Measurements from ENCODE around the gene RFNG.

The RFNG gene, protein sequence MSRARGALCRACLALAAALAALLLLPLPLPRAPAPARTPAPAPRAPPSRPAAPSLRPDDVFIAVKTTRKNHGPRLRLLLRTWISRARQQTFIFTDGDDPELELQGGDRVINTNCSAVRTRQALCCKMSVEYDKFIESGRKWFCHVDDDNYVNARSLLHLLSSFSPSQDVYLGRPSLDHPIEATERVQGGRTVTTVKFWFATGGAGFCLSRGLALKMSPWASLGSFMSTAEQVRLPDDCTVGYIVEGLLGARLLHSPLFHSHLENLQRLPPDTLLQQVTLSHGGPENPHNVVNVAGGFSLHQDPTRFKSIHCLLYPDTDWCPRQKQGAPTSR

DNA sequence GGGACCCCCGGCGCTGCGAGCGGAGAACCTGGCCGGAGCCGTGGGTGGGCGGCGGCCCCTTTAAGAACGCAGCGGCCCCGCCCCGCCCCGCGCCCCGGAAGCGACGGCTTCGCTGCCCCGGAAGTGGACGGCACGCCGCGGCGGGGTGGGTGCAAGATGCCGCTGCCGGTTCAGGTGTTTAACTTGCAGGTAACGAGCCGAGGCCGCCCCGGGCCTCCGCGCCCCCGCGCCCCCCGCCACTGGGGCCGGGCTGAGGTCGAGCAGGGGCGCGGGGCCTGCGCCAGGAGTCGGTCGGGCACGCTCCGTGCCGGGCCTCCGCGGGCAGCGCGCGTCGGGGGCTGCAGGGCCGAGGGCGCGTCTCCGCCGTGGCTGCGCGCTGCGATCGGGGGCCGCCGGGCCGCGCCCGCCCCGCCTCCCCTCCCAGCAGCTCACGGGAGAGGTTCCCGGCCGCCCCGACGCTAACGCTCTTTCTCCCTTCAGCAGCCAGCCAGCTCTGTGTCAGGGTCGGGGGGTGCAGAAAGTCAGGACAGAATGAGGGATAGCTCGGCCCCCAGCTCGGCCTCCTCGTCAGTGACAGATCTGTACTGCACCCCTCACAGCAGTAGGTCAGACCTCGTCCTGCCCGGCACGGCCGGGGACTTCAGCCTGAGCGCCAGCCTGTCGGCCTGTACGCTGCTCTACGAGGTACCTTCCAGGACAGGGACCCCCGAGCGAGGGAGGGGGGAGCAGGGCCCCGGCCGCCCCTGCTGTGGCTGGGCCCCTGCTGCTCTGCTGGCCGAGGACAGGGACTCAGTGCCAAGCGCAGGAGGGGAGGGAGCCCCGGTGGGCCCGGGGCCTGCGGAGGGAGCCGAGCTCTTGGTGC lies at the start of gene RFNG, which contains the start of gene GPS1:
RFNG (minus strand) TSS at position 36 of the 862 bp plus-strand sequence. CDS start 45 bp downstream, outside the sequence.
GPS1 (plus strand) TSS at position 123 of the 862 bp plus-strand sequence; CDS start at position 157, 34 bp downstream.
- peak; percentile 83 for DNase-seq (ENCODE audit: low read depth)

DNA sequence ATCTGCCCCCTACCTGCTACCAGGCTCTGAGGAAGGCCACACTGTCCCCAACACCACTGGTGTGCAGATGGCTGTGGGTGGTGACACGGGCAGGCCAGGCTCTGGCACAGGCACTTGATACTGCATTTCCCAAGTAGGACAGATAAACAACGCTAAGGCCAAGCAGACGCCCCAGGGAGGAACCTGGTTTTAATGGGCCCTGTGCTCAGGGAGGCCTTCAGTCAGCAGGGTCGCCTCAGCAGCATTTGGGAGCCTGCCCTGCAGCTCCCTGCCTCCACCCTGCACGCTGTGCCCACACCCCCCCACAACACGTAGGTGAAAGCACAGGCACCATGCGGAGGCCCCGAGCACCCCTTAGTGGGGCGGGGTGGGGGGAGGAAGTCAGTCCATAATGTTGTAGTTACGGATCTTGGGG lies 49.7 kb upstream of the RFNG start:
- DNase-seq (ENCODE audit: low read depth), result no peak

DNA sequence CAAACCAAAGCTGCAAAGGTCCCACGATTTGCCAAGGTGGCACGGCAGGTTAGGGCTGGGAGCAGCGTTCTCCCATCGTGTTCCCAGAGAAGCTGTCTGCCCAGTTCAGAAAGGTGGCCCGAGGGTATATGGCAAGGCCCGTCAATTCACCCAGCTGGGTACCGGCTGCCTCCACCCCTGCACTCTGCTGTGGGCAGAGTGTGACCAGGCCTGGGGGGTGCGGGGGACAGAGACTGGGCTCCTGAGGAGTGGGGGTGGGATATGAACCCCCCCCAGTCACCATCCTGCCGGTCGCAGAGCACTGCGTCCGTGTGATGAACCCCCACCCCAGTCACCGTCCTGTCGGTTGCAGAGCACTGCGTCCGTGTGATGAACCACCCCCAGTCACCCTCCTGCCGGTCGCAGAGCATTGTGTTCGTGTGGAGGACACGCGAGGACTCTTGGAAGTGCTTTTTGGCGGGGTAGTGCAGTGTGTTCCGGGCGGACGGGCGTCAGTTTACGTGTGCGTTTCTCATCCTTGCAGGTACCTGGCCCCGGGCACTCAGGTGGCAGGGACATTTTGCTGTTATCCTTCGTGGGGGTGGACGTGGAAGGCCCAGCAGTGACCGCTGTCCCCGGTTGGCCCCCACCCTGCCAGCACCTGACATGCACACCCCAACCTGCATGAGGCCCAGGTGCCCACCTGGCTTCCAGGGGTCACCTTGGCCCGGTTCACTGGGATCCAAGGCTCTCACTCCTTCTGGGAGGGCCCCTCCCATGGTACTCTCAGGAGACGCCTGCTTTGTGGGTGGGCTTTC lies 49.1 kb upstream of the RFNG start:
- DNase-seq (ENCODE audit: low read depth), result no peak

DNA sequence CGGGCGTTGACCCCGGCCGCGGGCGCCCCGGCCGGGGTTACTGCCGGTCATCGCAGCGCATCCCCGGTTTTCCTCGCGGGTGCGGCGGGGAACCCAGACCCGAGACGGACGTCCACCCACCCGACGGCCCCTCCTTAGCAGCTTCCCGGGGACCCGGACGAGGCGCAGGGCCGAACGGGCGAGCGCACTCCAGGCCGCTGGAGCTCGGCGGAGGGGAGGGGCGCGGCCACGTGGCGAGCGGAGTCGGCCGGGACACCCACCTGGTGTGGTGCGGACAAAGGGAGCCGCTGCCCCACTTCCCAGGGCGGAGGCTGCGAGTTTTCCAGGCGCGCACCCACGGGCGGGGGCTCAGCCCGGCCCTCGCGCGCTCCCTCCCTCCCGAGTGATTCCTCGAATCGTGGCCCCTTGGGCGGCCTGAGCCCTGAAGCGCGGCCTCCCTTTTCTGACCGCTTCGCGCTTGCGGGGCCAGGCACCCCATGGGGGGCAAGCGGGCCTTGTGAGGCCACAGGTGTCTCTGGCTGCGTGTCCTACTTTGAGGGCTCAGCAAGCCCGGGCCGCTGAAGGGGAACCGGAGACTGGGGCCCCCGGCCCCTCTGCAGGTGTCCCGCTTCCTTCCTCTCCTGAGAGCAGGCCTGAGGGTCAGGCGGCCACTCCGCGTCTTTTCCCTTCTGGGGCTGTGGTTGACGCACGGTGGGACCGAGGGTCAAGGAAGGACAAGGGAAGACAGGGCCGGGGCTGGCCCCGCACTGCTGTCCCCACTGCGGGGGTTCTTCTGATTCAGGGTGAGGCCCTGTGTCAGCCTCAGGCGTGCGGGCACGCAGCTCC lies 47.5 kb upstream of the RFNG start:
- no peak for DNase-seq (ENCODE audit: low read depth)

DNA sequence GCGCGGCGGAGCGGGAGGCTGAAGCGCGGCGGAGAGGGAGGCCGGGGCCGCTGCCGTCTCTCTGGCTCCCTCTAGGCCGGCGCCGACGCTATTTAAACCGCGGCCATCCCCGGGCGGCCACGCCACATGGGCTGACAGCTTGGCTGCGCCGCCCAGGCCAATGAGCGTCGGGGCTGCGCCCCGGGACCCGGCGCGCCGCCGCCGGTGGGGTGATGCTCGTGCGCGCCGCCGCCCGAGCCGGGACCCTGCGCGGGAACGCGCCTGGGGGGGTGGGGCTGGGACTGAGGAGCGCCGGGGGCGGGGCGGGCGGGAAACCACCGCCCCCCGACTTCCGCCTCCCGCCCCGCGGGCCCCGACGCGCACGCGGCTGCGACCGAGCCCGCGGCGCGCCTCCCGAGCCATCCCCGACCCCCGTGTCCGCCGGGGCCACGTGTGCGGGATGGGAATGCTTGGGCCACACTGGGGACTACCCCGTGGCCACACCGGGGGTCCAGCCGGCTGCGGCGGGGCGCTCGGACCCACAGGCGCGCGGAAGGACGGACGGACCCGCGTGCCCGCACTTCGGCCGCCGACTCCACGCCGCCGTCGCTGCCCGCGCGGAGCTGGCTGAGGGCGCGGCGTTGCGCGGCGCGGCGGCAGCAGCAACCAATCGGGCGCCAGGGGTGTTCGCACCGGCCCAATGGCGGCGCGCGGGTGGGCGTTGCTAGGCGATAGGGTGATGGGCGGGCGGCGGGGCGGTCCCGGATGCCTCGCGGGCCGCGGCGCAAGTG lies 46.7 kb upstream of the RFNG start, which contains the start of gene FASN:
FASN (minus strand) TSS at position 68 of the 770 bp plus-strand sequence. CDS start 1,791 bp downstream, outside the sequence.
- DNase-seq (ENCODE audit: low read depth), result peak; percentile 92

DNA sequence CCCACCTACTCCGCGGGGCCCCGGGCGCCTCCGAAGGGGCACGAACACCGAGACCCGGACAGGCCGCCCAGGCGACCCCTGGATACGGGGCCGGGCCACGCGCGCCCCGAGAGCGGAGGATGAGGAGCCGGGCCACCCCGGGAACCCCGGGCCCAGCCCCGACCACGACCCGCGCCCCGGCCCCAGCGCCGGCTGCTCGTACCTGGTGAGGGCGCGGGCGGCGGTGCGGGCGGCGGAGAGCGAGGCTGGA lies 46.2 kb upstream of the RFNG start:
- DNase-seq (ENCODE audit: low read depth), result no peak

DNA sequence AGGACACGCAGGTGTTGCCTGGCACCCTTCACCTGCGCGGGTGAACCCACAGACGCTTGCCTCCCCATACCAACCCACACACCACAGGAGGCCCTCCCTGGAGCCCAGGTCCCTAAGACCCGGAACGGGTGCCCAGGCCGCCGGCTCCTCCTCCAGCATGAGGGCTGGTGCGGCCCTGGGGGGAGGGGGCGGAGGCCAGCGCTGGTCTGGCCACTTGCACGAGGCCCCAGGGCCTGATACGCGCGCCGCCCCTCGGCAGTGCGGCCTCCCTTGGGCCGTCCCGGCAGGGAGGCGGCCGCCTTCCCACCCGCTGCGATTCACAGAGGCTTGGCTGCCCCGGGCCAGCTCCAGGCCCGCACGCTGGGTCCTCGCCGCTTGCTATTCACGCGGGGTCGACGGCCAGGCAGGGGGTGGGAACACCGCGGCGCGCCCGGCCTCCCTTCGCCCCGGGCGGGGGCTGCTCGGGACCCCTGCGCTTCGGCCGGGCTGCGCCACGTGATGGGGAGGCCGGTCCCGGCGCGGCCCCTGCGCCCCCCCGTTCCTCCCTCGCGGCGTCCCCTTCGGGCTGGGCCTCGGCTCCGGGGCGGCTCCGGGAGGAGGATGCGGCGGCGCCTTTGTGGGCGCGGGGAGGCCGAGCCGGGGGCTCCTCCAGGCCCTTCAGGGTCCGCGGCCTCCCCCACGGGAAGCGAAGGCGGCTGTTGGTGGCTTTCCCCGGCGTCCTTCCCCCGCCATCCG lies 45.7 kb upstream of the RFNG start:
- peak; percentile 32 for DNase-seq (ENCODE audit: low read depth)

DNA sequence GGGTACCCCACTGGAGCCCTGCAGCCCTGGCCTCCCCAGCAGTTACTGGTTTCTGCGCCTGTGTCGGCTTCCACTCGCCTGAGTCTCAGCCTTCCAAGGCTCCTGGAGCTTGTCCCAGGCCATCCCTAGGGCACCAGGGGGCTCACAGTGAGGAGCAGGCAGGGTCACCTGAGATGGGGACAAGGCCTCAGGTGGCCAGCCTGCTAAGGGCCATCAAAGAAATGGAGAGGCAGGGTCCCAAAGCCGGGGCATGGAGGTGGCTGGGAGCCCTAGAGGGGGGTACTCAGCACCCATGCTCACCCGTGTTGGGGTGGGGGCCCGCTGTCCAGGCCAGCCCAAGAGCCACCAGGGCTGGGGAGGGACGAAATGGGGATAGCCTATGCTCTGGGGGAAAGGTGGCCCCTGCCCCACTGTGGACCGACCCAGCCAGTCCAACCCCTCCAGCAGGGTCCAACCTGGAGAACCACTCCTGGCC lies 45.1 kb upstream of the RFNG start:
- DNase-seq (ENCODE audit: low read depth), result no peak

DNA sequence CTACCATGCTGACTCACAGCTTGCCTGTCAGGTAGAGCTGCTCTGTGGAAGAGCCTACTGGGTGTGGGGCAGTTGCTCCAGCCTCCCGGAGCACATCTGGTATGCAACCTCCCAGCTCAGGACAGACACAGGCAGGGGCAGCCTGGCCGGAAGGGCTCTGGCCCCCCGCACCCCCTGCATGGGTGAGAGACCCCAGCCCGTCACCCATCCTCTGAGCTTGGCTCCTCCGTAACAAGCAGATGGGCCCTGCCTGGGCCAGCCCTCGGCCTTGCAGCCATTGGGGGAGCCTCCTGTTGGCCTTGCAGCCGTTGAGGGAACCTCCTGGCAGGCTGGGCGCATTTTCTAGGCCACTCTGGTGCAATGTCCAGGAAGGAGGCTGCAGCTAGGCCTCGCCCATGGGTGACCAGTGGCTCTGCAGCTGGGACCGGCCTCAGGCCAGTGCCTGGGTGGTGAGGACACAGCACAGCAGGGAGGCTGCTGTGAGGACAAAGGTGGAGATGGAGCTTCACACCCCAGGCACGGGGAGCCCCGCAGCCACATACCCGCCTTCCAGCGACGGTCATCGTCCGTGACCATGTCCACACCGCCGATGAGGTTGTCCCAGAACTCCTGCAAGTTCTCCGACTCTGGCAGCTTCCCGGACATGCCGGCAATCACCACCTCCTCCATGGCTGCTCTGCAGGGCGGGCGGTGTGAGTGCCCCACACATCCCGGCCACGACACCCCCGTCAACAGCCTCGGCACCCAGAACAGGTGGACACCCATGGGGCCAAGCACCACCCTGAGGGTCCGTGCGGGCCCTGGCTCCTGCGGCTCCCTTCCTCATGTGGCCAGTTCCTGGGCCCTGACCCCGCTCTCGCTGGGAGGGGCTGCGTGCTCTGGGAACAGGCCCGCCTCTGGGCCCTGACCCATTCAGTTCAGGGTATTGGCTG lies 44.4 kb upstream of the RFNG start:
- DNase-seq (ENCODE audit: low read depth), result no peak

DNA sequence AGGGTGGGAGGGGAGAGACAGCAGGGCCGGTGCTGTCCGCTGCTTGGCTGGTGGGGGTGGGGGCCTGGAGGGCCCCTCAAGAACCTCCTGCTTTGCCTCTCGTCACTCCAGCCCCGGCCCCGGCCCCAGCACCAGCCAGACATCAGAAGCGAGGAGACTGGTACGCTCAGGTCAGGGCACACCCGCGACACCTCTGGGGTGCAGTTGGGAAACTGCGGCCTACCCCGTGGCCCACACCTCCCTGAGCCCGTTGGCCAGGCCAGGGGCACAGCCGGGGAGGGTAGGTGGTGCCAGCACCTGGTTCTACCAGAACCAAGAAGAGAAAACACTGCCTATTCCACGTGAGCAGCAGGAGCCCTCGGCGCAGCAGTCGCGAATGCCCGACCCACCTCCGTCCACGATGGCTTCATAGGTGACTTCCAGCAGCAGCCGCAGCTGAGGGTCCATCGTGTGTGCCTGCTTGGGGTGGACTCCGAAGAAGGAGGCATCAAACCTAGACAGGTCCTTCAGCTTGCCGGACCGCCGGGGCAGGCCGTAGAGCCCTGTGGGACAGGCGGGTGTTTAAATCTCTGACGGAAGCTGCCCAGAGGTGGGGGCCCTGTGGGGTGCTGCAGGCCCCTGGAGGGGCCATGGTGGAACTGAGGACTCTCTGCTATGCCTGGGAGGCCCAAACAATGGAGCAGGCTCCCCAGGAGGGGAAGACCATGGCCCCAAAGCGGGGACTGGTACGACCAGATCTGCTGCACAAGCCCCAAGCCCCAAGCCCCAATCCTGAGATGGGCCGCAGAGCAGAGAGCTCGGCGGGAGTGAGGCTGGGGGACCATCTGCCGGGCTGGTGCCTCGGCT lies 43.5 kb upstream of the RFNG start:
- DNase-seq (ENCODE audit: low read depth), result no peak

DNA sequence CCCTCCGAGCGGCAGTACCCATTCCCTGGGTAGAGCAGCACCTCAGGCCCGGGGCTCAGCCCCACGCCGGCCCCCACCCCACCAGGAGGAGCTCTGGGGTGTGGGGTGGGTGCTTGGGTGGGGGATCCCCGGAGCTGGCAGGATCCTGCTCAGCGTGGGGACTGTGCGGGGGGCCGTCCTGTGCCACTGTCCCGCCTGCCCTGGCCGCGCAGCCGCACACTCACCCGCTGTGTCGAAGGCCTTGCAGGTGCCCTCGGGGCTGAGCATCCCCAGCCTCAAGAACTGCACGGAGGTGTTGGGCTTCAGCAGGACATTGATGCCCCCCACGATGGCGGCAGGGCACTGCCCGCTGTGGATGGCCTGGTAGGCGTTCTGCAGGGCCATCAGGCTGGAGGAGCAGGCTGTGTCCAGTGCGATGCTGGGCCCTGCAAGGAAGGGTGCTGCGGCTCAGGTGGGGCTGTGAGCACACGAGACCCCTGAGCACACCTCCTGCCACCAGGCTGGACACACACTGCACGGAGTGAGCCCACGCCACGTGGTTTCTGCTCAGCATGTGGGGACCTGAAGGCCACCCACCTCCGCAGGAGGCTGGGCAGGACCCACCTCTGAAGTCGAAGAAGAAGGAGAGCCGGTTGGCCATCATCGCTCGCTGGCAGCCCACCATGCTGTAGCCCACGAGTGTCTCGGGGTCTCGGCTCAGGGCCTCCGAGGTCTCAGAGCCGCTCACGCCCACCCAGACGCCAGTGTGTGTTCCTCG lies 41.6 kb upstream of the RFNG start:
- no peak for DNase-seq (ENCODE audit: low read depth)

DNA sequence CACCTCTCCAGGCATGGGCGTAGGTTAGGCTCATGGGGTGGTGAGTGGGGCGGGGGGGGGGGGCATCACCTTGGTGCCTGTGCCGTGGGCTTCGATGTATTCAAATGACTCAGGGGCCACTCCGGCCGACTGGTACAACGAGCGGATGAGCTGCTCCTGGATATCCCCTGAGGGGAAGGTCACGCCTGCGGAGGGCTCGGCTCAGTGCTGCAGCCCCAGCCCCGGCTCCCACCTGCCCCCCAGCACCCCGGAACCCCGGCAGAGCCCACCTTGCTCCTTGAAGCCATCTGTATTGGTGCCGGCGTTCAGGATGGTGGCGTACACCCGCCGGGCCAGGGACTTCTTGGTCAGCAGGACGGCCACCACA lies 41.0 kb upstream of the RFNG start:
- DNase-seq (ENCODE audit: low read depth), result no peak

DNA sequence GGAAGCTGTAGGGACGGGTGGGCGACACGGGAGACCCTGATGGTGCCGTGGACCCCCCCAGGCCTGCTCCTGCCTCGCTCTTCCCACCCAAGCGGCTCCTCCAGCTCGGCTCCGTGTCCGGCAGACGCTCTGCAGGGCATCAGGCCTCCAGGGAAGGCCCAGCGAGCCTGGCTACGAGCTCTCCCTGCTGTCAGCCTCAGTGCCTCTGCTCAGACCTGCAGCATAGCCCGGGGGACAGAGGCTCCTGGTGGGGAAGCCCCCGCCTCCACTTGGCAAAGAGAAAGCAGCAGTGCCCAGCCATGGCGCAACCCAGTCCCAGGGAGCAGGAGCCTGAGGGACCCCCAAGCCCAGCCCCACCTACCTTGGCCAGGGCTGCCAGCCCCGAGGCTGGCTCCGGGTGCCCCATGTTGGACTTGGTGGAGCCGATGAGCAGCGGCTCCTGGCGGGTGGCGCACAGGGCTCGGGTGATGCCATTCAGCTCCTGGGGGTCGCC lies 40.5 kb upstream of the RFNG start:
- DNase-seq (ENCODE audit: low read depth), result no peak

DNA sequence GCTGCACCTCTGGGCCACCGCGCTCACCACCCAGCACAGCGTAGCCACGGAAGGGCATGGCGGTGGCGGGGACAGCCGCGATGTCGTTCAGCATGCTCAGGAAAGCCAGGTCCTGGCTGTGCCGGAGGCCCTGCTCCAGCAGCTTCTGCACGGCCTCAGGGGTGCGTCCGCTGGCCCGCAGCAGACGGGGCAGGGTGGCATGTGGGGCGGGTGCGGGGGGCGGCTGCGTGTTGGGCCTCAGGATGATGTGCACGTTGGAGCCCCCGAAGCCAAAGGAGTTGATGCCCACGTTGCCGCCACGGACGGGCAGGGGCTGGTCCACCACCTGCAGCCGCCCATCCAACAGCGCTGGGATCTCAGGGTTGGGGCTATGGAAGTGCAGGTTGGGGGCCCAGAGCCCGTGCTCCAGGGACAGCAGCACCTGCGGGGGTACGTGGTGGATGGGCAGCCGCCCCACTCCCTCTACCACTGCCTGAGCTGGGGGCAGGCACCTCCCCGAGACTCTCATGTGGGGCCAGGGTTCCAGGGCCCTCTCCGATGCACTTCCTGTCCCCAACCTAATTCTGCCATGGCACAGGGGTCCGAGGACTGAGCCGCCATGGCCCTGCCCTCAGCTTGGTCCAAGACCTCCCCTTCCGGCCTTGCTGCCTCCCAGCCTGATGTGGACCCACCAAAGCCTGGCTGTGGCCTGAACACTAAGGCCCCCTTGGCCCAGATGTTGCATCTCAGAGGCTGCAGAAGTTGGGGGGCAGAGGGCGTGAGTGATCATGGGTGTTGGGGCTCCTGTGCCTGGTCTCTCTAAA lies 39.9 kb upstream of the RFNG start:
- no peak for DNase-seq (ENCODE audit: low read depth)

DNA sequence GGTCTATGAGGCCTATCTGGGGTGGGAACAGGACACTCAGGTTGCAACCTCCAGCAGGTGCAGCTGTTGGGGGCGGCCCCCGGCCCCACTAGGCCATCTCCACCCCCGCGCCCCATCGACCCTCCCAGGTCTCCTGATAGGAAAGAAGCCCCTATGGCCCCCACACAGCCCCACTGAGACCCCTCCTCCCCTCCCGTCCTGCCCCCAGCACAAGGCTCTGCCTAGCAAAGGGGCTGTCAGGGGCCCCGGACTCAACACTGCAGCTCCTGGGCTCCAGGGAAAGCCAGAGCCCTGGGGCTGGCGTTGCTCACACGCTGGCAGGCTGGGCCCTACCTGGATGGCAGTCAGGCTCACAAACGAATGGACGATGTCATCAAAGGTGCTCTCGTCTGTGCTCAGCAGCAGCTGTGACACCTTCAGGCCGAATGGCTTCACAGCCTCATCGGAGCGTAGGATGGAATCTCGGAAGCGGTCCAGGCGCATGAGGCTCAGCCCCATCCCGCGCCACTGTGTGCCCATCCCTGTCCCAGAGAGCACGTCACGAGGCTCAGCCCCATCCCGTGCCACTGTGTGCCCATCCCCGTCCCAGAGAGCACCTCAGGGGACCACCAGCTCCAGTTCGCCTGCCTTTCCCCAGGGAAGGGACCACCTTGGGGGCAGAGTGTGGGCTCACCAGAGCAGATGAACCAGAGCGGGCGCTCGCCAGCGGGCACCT lies 39.1 kb upstream of the RFNG start:
- DNase-seq (ENCODE audit: low read depth), result no peak

All from activated T-cell treated with anti-CD3 and anti-CD28 coated beads for 24 hours (primary cell).